Loucy (cell line): ENCODE measurements around the gene FLRT1.

Experiments
- CTCF ChIP-seq: fragments of 200-600 bp; sonication (generic); conservative IDR thresholded peaks from 2 replicates; pipeline ENCODE4 v1.5.1; 2014; ENCODE audit warnings: mild to moderate bottlenecking, antibody characterized with exemption, low read length
- EZH2phosphoT487 ChIP-seq: fragments of 200-600 bp; IDR thresholded peaks from 2 replicates; pipeline ENCODE4 v1.6.1; 2018; ENCODE audit warnings: antibody characterized with exemption, mild to moderate bottlenecking, moderate library complexity, borderline replicate concordance

- TF ChIP-seq CTCF (no peak), EZH2phosphoT487 (no peak)
These were observed 27.3 kb upstream of the FLRT1 start for GRCh38 chr11:64008283-64008913.
